Ecto neural progenitor cell (in vitro differentiated cells): ENCODE results near the gene DPYSL4.
A peak's percentile ranks its signal among the peaks of the same experiment; 100 is the strongest.

Experiments used
- DNase-seq: peaks from one replicate; pipeline ENCODE4 v3.0.0-alpha.2; 2018; ENCODE audit warnings: low spot score

The DPYSL4 gene

DNA sequence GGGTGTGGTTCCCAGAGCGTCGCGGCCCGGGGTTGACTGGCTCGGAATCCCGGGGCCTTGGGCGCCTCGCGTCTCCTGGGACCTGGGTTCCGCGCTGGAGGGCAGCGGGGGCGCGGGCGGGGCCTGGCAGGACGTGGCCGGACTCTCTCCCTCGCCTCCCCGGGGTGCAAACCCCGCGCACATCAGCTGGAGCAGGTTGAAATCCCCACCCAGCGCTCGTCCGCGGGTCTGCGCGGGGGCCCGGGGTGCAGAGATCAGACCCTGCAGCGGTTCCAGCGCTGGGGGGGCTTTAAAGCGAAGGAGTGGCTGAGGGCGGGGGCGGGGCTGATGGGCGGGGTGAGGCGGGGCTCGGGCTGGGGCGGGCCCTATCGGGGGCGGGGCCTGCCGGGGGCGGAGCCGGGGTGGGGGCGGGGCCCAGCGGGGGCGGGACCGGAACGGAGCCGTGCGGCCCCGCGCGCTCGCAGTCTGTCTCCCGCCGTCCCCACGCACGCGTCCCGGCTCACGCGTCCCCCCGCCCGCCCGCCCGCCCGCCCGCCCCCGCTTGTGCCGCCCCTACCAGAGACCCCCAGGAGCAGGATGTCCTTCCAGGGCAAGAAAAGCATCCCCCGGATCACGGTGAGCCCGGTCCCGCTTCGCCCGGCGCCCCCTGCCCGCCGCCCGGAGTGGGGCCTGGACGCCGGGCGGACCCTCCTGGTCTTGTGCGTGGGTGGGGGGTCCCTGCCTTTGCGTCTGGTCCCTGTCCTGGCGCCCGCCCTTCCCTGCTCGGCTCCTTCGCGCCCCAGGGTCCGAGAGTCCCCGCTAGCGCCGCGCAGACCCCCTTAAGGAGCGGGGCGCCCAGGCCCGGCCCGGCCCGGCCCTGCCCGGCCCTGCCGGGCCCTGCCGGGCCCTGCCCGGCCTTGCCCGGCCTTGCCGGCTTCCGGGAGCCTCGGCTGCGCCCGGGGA lies at the start of gene DPYSL4:
Gene DPYSL4 (plus strand): TSS at position 461 of the 942 bp plus-strand sequence. CDS start 116 bp downstream, at position 577.
- DNase-seq, result peak; percentile 70

DNA sequence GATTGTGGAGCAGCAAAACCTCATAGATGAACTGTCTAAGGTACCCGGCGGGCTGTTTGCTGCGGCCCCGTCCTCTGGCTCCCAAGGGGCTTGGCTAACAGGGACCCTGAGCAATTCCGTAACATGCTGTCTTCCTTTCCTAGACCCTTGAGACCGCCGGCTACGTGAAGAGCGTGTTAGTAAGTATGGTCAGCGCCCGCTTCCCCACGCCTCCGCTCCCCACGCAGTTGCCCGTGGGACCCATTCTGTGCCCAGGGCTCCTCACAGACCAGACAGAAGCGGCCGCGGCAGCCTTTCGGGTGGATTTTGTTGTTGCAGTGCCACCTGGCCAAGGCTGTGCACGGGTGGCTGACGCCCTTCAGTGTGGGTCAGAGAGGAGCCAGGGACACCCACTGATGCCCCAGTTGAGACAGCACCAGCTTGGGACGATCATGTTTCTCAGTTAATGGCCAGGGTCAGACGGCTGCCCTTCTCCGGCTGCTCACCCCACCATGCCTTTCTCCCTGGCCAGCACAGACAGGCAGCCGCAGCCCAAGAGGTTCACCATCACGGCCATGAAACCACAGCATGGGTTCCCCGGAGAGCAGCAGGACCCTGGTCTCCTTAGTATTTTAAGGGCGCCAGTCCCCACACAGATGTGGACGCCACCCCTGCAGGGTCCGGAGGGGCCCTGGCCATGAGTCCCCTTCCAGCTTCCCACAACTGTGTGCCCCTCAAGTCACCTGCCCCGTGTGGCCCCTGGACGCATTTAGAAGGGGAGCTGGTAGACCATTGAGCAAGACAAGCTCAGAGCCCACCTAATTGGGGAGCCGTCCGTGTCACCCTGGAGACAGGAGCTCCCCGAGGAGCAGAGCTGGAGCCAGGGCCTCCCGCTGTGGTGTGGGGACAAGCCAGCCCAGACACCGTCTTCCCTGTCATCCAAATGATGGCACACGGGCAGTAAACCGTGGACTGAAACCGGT lies 49.4 kb upstream of the DPYSL4 start:
- no peak for DNase-seq

DNA sequence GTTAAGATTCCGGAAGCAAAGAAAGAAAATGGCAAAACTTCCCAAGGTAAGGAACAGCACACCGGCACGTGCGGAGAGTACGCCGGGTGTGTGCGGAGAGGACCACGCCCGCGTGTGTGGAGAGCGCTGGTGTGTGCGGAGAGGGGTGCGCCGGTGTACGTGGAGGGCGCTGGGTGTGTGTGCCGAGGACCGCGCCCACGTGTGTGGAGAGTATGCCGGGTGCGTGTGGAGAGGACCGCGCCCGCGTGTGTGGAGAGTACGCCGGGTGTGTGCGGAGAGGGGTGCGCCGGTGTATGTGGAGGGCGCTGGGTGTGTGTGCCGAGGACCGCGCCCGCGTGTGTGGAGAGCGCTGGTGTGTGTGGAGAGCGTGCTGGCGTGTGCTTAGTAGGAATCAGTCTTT lies 48.6 kb upstream of the DPYSL4 start:
- no peak for DNase-seq

GRCh38 chr10:132138596-132138995 lies 48.2 kb upstream of the DPYSL4 start:
- no peak for DNase-seq

- DNase-seq, result no peak
Measured at GRCh38 chr10:132139526-132139925, 47.2 kb upstream of the DPYSL4 start.

GRCh38 chr10:132140167-132140925 lies 46.4 kb upstream of the DPYSL4 start:
- no peak for DNase-seq

- DNase-seq, result no peak
Measured at GRCh38 chr10:132141076-132141475, 45.7 kb upstream of the DPYSL4 start.

DNA sequence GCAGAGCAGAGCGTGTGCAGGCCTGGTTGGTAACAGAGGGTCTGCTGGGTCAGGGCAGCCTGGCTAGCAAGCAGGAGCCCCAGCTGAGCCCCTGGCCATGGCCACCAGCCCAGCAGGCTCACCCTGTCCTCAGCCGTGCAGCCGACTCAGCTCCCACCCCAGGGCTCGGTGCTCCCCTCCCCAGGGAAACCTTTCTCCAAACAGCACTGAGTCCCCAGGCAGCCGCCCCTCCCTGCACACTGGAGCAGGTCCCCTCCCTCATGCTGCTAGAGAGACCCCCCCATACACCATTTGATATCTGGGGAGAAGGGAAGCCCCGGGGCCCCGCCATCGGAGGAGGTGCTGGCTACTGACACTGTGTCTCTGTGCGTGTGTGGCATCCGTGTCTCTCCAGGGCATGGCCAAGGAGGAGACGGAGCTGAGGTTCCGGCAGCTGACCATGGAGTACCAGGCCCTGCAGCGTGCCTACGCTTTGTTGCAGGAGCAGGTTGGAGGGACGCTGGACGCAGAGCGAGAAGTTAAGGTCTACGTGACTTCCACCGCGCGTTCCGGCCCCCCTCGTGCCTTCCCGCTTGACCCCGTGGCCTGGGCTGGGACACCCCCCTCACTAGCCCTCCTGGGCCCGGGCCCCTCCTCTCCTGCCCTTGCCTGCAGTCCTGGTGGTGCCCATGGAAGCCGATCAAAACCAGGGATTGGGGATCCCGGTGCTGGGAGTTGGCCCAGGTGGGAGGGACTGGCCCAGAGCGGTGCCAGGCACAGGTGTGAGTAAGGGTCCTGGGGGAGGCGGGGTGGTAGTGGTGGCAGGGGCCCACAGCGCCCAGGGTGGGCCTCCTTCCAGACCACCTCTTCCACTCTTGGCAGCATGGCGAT lies 45.0 kb upstream of the DPYSL4 start:
- DNase-seq, result no peak

- peak; percentile 78 for DNase-seq
Measured at GRCh38 chr10:132142396-132143161, 44.2 kb upstream of the DPYSL4 start.

- DNase-seq, result no peak
Measured at GRCh38 chr10:132143162-132143561, 43.6 kb upstream of the DPYSL4 start.

GRCh38 chr10:132144086-132144485 lies 42.7 kb upstream of the DPYSL4 start:
- no peak for DNase-seq

- DNase-seq, result no peak
Measured at GRCh38 chr10:132145002-132145401, 41.7 kb upstream of the DPYSL4 start.

GRCh38 chr10:132145521-132146185 lies 41.1 kb upstream of the DPYSL4 start:
- DNase-seq, result no peak

GRCh38 chr10:132146271-132146671 lies 40.5 kb upstream of the DPYSL4 start:
- DNase-seq, result no peak

DNA sequence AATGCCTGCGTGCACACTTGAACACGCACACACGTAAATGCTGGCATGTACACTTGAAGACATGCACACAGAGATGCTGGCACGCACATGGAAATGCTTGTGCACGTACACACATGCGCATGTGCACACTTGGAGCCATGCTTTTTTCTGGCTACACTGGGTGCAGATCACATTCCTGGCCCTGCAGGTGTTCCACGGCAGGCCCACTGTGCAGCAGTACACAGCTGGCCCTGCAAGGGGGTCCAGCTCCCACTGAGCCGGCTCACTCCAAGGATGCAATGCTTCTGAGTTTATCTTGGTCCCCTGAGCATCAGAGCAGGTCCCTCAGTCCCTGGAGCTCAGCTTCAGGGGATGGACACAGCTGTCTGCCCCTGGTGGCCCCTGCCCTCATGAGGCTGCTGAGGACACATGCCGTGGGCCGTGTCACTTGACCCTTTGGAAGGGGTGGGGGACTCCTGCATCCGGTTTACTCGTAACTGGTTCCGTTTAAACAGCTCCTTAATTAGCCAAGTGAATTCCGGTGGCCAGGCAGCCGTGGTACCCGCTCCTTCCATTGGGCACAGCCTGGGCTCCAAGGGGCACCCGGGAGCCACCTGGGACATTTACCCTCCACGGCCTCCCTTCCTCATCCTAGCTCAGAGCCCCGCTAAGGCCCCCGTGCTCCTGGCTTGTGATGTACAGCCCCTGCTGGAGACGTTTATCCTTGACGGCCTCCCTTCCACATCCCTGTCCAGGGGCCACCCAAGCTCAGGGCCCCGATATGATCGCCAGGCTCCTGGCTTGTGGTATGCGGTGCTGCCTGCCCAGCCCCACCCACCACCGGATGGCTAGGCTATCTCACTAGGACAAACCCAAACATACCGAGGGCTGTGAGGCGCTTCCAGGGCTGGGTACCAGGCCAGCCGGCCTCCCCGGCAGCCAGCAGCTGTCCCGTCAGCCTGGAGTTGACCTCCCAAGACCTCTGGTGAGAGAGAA lies 39.5 kb upstream of the DPYSL4 start:
- DNase-seq, result no peak

DNA sequence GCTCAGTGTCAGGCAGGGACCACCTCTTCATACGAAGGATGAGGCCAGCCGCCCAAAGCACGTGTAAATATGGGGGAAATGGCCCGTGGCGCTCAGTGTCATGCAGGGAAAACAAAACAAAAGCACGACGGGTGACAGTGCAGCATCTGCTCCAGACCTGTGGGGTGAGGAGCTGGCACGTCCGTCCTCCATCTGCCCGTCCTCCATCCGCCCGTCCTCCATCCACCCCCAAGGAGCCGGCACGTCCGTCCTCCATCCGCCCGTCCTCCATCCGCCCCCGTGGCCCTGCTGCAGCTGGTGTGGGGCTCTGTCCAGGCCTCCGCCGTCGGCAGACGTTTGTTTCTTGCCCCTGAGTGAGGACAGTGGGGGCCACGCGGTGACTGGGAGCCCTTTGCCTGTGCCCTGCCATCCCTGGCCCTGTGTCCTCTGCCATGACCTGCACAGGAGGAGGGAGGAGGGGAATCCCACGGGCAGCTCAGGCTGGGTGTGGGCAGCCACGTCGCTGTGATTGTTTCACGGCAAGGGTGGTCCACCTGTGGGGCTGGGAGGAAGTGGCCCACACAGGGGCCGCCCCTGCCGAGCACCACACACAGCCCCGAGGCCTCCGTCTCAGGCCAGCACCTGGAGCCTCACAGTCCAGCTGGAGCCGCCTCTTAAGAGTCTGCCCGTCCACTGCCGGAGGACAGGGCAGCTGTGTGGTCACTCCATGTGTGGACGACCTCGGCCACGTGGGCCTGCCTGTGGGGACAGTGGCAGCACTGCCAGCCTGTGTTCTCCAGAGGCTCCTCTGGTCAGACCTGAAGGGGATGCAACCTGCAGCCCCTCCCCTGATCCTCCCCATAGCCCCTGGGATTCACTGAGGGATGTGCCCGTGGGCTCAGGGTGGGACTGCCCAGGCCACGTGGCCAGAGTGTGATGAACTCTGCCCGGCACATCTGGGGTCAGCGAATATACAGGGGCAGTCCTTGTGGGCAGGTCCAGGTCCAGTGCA lies 38.2 kb upstream of the DPYSL4 start:
- DNase-seq, result no peak

DNA sequence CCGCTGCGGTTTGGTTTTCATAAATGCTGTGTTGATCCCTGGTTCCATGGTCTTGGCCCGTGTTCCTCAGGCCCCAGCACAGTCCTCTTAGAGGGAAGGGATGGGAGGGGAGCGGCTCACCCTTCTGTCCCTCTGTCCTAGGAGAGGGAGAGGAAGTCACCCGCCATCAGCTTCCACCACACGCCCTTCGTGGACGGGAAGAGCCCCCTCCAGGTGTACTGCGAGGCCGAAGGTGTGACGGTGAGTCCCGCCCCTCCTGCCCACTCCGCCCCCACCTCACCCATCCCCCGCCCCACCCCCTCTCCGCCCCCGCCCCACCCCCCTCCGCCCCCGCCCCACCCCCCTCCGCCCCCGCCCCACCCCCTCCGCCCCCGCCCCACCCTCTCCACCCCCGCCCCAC lies 37.5 kb upstream of the DPYSL4 start:
- DNase-seq, result no peak
